ENCODE measurements around the gene HCK. TPM values are rescaled to one million over a fixed set of nuclear protein-coding genes. Genes with fewer than 3 reads are reported as not detected.

Gene HCK
- total RNA-seq, 2 donors from 2014 or later = 29.0 to 38.1 TPM

GRCh38 chr20:32021091-32021490, 31.0 kb upstream of the HCK start:
- TF ChIP-seq, protein P1, sequence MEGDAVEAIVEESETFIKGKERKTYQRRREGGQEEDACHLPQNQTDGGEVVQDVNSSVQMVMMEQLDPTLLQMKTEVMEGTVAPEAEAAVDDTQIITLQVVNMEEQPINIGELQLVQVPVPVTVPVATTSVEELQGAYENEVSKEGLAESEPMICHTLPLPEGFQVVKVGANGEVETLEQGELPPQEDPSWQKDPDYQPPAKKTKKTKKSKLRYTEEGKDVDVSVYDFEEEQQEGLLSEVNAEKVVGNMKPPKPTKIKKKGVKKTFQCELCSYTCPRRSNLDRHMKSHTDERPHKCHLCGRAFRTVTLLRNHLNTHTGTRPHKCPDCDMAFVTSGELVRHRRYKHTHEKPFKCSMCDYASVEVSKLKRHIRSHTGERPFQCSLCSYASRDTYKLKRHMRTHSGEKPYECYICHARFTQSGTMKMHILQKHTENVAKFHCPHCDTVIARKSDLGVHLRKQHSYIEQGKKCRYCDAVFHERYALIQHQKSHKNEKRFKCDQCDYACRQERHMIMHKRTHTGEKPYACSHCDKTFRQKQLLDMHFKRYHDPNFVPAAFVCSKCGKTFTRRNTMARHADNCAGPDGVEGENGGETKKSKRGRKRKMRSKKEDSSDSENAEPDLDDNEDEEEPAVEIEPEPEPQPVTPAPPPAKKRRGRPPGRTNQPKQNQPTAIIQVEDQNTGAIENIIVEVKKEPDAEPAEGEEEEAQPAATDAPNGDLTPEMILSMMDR (IDR thresholded peaks at IDR 0.05) = no peak
- Histone ChIP-seq H3K27ac (no peak overlapping the region), H3K36me3 (no peaks in the 10 kb centered on the region), H3K27me3 (replicated peaks; ENCODE audit: insufficient read depth) (peaks cover 3% of the 10 kb centered on the region), H3K4me3 (no peak overlapping the region), H3K4me1 (ENCODE audit: control insufficient read depth in 1 of 2, low read depth in 2 of 2) (peaks cover 0 to 6% of the 10 kb centered on the region in 2 donors), H3K9me3 (no peaks in the 10 kb centered on the region)
- ATAC-seq (ENCODE audit: insufficient number of reproducible peaks, low FRiP score, low read depth) (no peak), DNase-seq (ENCODE audit: low spot score) (no peak)

DNA sequence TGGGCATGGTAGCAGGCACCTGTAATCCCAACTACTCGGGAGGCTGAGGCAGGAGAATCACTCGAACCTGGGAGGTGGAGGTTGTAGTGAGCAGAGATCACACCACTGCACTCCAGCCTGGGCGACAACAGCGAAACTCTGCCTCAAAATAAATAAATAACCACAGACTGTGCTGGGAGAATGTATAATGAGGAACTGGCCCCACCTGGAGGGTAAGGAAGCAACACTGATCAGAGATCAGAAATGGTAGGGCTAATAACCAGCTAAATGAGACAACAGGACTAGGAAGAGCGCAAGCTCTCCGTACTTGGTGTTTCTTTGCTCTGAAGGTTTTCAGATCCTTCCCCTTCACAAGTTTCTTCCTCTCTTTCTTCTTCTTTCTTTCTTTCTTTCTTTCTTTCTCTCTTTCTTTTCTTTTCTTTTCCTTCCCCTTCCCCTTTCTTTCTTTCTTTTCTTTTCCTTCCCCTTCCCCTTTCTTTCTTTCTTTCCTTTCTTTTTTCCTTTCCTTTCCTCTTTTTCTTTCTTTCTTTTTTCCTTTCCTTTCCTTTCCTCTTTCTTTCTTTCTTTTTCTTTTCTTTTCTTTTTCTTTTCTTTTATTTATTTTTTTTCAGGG, 27.3 kb upstream of the HCK start:
- peaks cover 3% of the 10 kb centered on the region for H3K27me3 ChIP-seq (replicated peaks; ENCODE audit: insufficient read depth)
- TF ChIP-seq, protein P1 (IDR thresholded peaks at IDR 0.05) = no peak
- no peaks in the 10 kb centered on the region for H3K4me1 ChIP-seq (ENCODE audit: control insufficient read depth in 1 of 2, low read depth in 2 of 2)
- no peak overlapping the region for H3K4me3 ChIP-seq
- no peak overlapping the region for H3K27ac ChIP-seq
- DNase-seq (ENCODE audit: low spot score) (no peak), ATAC-seq (ENCODE audit: insufficient number of reproducible peaks, low FRiP score, low read depth) (no peak)
- H3K9me3 ChIP-seq = no peaks in the 10 kb centered on the region
- no peaks in the 10 kb centered on the region for H3K36me3 ChIP-seq

- Histone ChIP-seq H3K4me1 (ENCODE audit: control insufficient read depth in 1 of 2, low read depth in 2 of 2) (peaks cover 4 to 6% of the 10 kb centered on the region in 2 donors), H3K9me3 (no peaks in the 10 kb centered on the region), H3K27me3 (replicated peaks; ENCODE audit: insufficient read depth) (peaks cover under 1% of the 10 kb centered on the region), H3K4me3 (no peak overlapping the region), H3K36me3 (no peaks in the 10 kb centered on the region), H3K27ac (no peak overlapping the region)
- DNase-seq (ENCODE audit: low spot score) (no peak), ATAC-seq (ENCODE audit: insufficient number of reproducible peaks, low FRiP score, low read depth) (no peak)
- TF ChIP-seq, protein P1 (IDR thresholded peaks at IDR 0.05) = no peak
Measured at GRCh38 chr20:32027643-32028042, 24.4 kb upstream of the HCK start.

- TF ChIP-seq, protein P1 (IDR thresholded peaks at IDR 0.05) = no peak
- no peak overlapping the region for H3K4me3 ChIP-seq
- peaks cover 4 to 6% of the 10 kb centered on the region in 2 donors for H3K4me1 ChIP-seq (ENCODE audit: control insufficient read depth in 1 of 2, low read depth in 2 of 2)
- H3K36me3 ChIP-seq = no peaks in the 10 kb centered on the region
- H3K9me3 ChIP-seq = no peaks in the 10 kb centered on the region
- no peak for DNase-seq (ENCODE audit: low spot score)
- ATAC-seq (ENCODE audit: insufficient number of reproducible peaks, low FRiP score, low read depth) = no peak
- H3K27me3 ChIP-seq (replicated peaks; ENCODE audit: insufficient read depth) = no peaks in the 10 kb centered on the region
- no peak overlapping the region for H3K27ac ChIP-seq
Measured at GRCh38 chr20:32028647-32029372, 23.2 kb upstream of the HCK start.

DNA sequence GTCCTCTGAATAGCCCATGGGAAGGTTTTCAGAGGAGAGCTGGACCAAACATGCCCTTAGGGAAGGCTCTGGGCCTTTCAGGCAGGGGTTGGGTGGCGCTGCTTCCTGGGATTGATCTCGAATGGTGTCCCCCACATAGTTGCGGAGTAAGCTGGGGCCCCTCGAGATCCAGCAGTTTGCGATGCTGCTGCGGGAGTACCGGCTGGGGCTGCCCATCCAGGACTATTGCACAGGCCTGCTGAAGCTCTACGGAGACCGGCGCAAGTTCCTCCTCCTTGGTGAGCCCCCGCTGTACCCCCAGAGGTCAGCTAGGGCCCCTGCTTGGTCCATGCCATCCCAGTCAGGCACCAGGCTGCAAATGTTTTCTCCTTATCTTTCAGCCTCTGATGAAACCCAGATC, 22.5 kb upstream of the HCK start:
- ATAC-seq (ENCODE audit: insufficient number of reproducible peaks, low FRiP score, low read depth) (no peak), DNase-seq (ENCODE audit: low spot score) (no peak)

More for the DNA sequence above, 22.5 kb upstream of the HCK start:
- H3K4me1 ChIP-seq (ENCODE audit: control insufficient read depth in 1 of 2, low read depth in 2 of 2) = peaks cover 4 to 6% of the 10 kb centered on the region in 2 donors
- no peaks in the 10 kb centered on the region for H3K27me3 ChIP-seq (replicated peaks; ENCODE audit: insufficient read depth)
- no peak overlapping the region for H3K27ac ChIP-seq
- no peaks in the 10 kb centered on the region for H3K9me3 ChIP-seq
- no peak overlapping the region for H3K4me3 ChIP-seq
- no peaks in the 10 kb centered on the region for H3K36me3 ChIP-seq
- TF ChIP-seq, protein P1 (IDR thresholded peaks at IDR 0.05) = no peak
